SK-N-MC (cell line): ENCODE data around the gene CREB3L2.

Experiments used
- EZH2 ChIP-seq: fragments of 200-600 bp; sonication (generic); IDR thresholded peaks from one replicate; pipeline ENCODE4 v1.6.1; 2017; ENCODE audit warnings: antibody characterized with exemption
- FOXP2 ChIP-seq: optimal IDR thresholded peaks from 2 replicates; pipeline ENCODE3; 2011; ENCODE audit warnings: mild to moderate bottlenecking, moderate library complexity; ENCODE audit not compliant: insufficient read depth; ENCODE audit errors: extremely low read length, control extremely low read depth
- POLR2AphosphoS5 ChIP-seq: IDR thresholded peaks from 2 replicates; pipeline ENCODE4 v1.6.1; 2012; ENCODE audit warnings: mild to moderate bottlenecking, low read depth, low read length, borderline replicate concordance

DNA sequence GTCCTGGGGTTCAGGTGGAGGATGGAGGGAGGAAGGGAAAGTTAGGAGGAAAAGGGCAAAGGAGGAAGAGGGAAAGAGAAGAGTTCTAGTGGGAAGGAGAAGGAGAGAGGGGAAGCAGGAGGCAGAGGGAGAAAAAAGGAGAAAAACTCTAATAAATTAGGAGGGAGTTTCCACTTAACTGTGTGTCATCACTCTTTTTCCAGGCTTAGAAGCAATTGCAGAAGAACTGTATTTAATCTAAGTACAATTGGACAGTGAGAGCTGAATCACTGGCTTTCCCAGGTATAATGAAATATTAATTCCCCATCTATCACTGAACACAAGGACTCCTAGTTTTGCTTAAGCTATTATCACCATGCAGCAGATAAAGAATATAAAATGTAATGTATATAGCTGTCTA, 76.8 kb downstream of the CREB3L2 start:
- TF ChIP-seq POLR2AphosphoS5, result no peak
- no peak for TF ChIP-seq EZH2
- TF ChIP-seq FOXP2, result no peak
